ENCODE measurements around the gene CAST. TPM values are rescaled to one million over a fixed set of nuclear protein-coding genes. Genes with fewer than 3 reads are reported as not detected.

CAST gene
- total RNA-seq, 2 experiments from 2014 or later: 40.5 to 90.1 TPM

GRCh38 chr5:96712100-96712746, 50.0 kb downstream of the CAST start:
- H3K79me2 ChIP-seq (ENCODE audit: insufficient read depth, low read depth, low read length): no peaks in the 10 kb centered on the region

GRCh38 chr5:96714450-96714849, 52.3 kb downstream of the CAST start:
- no peak for DNase-seq (ENCODE audit: low spot score)
- Histone ChIP-seq H2AFZ (ENCODE audit: low read length) (no peak overlapping the region), H3K27ac (ENCODE audit: low read depth, low read length, poor library complexity, severe bottlenecking) (no peak overlapping the region), H3K4me1 (ENCODE audit: insufficient read depth, low read length, poor library complexity, severe bottlenecking) (no peaks in the 10 kb centered on the region), H3K4me3 (ENCODE audit: low read depth, low read length, poor library complexity, severe bottlenecking) (no peak overlapping the region), H3K9me2 (ENCODE audit: insufficient read depth, low read length) (no peaks in the 10 kb centered on the region), H4K20me1 (ENCODE audit: insufficient read depth, low read length) (no peaks in the 10 kb centered on the region), H3K36me3 (ENCODE audit: insufficient read depth, low read length) (no peaks in the 10 kb centered on the region), H3K79me2 (ENCODE audit: insufficient read depth, low read depth, low read length) (no peaks in the 10 kb centered on the region), H3K4me2 (ENCODE audit: low read length) (no peak overlapping the region), H3K9me3 (ENCODE audit: low read length) (no peaks in the 10 kb centered on the region)
- CTCF ChIA-PET (ENCODE audit: unreplicated experiment): no interaction called here
- POLR2A ChIA-PET: interaction anchor here (0.6 to 2.8 kb wide), 5 partner anchors 10 to 1605 kb away, joined by 4 to 15 read pairs (median 4); no protein-coding TSS in a partner anchor
- BruUV-seq (replicated peaks): no TSS peak
- intact Hi-C loops (cut with micrococcal nuclease; ENCODE audit: unreplicated experiment): no loop called here
- no peak for TF ChIP-seq EZH2phosphoT487 (IDR thresholded peaks at IDR 0.05; ENCODE audit: borderline replicate concordance, low read depth, low read length)
- TF ChIP-seq CTCF (conservative IDR thresholded peaks at IDR 0.05; ENCODE audit: low read length): no peak

More at GRCh38 chr5:96712100-96712746, 50.0 kb downstream of the CAST start:
- H3K4me1 ChIP-seq (ENCODE audit: insufficient read depth, low read length, poor library complexity, severe bottlenecking): no peaks in the 10 kb centered on the region
- H4K20me1 ChIP-seq (ENCODE audit: insufficient read depth, low read length): no peaks in the 10 kb centered on the region
- H3K36me3 ChIP-seq (ENCODE audit: insufficient read depth, low read length): no peaks in the 10 kb centered on the region
- CTCF ChIA-PET (ENCODE audit: unreplicated experiment): no interaction called here
- H3K4me2 ChIP-seq (ENCODE audit: low read length): no peak overlapping the region
- no peak for DNase-seq (ENCODE audit: low spot score)
- intact Hi-C loops (cut with micrococcal nuclease; ENCODE audit: unreplicated experiment): no loop called here
- H2AFZ ChIP-seq (ENCODE audit: low read length): no peak overlapping the region
- H3K27ac ChIP-seq (ENCODE audit: low read depth, low read length, poor library complexity, severe bottlenecking): no peak overlapping the region
- H3K9me2 ChIP-seq (ENCODE audit: insufficient read depth, low read length): no peaks in the 10 kb centered on the region
- TF ChIP-seq CTCF (conservative IDR thresholded peaks at IDR 0.05; ENCODE audit: low read length) (no peak), EZH2phosphoT487 (IDR thresholded peaks at IDR 0.05; ENCODE audit: borderline replicate concordance, low read depth, low read length) (no peak)
- H3K9me3 ChIP-seq (ENCODE audit: low read length): no peaks in the 10 kb centered on the region
- H3K4me3 ChIP-seq (ENCODE audit: low read depth, low read length, poor library complexity, severe bottlenecking): no peak overlapping the region
- BruUV-seq (replicated peaks): no TSS peak
- POLR2A ChIA-PET: interaction anchor here (0.6 to 2.8 kb wide), 2 partner anchors 12 to 391 kb away, joined by 6 to 15 read pairs; no protein-coding TSS in a partner anchor

GRCh38 chr5:96714951-96715451, 52.8 kb downstream of the CAST start:
- H3K9me3 ChIP-seq (ENCODE audit: low read length): no peaks in the 10 kb centered on the region
- no peak overlapping the region for H3K27ac ChIP-seq (ENCODE audit: low read depth, low read length, poor library complexity, severe bottlenecking)
- ChIA-PET POLR2A (interaction anchor here (0.6 to 2.8 kb wide), 5 partner anchors 9 to 1604 kb away, joined by 4 to 15 read pairs (median 4); no protein-coding TSS in a partner anchor), CTCF (ENCODE audit: unreplicated experiment) (no interaction called here)
- H3K4me2 ChIP-seq (ENCODE audit: low read length): no peak overlapping the region
- TF ChIP-seq EZH2phosphoT487 (IDR thresholded peaks at IDR 0.05; ENCODE audit: borderline replicate concordance, low read depth, low read length) (no peak), CTCF (conservative IDR thresholded peaks at IDR 0.05; ENCODE audit: low read length) (no peak)
- no peaks in the 10 kb centered on the region for H3K36me3 ChIP-seq (ENCODE audit: insufficient read depth, low read length)
- no peak overlapping the region for H3K4me3 ChIP-seq (ENCODE audit: low read depth, low read length, poor library complexity, severe bottlenecking)
- BruUV-seq (replicated peaks): no TSS peak
- DNase-seq (ENCODE audit: low spot score): peak; percentile 7
- intact Hi-C loops (cut with micrococcal nuclease; ENCODE audit: unreplicated experiment): no loop called here
- H3K79me2 ChIP-seq (ENCODE audit: insufficient read depth, low read depth, low read length): no peaks in the 10 kb centered on the region
- H3K4me1 ChIP-seq (ENCODE audit: insufficient read depth, low read length, poor library complexity, severe bottlenecking): no peaks in the 10 kb centered on the region
- H3K9me2 ChIP-seq (ENCODE audit: insufficient read depth, low read length): no peaks in the 10 kb centered on the region
- H2AFZ ChIP-seq (ENCODE audit: low read length): no peak overlapping the region
- H4K20me1 ChIP-seq (ENCODE audit: insufficient read depth, low read length): no peaks in the 10 kb centered on the region

Measured in OCI-LY7 (cell line).